H9 (cell line): ENCODE measurements around the gene LRMDA. TPM values are rescaled to one million over a fixed set of nuclear protein-coding genes. Genes with fewer than 3 reads are reported as not detected.

ENCODE experiments used
- DNase-seq: peaks from one replicate; pipeline ENCODE4 v3.0.0-alpha.2; 2017
- H2AFZ ChIP-seq: one replicate; pipeline ENCODE4 v1.6.1; 2013; ENCODE audit warnings: mild to moderate bottlenecking, low read length, control low read depth, moderate library complexity
- H2AK5ac ChIP-seq: 2 replicates; pipeline ENCODE4 v1.6.1; 2013; ENCODE audit warnings: low read length, control low read depth, mixed read lengths; ENCODE audit not compliant: insufficient read length
- H2BK120ac ChIP-seq: one replicate; pipeline ENCODE4 v1.6.1; 2013; ENCODE audit warnings: low read depth, mild to moderate bottlenecking, low read length, control low read depth, inconsistent platforms; ENCODE audit not compliant: poor library complexity, severe bottlenecking
- H2BK12ac ChIP-seq: 2 replicates; pipeline ENCODE4 v1.6.1; 2013; ENCODE audit warnings: low read length, control low read depth, mixed read lengths, low read depth; ENCODE audit not compliant: insufficient read length
- H2BK15ac ChIP-seq: 2 replicates; pipeline ENCODE4 v1.6.1; 2013; ENCODE audit warnings: low read depth, low read length, control low read depth
- H2BK20ac ChIP-seq: one replicate; pipeline ENCODE4 v1.6.1; 2013; ENCODE audit warnings: low read depth, mild to moderate bottlenecking, low read length, control low read depth, inconsistent platforms; ENCODE audit not compliant: poor library complexity, severe bottlenecking
- H2BK5ac ChIP-seq: 2 replicates; pipeline ENCODE4 v1.6.1; 2013; ENCODE audit warnings: low read length, control low read depth, mixed read lengths; ENCODE audit not compliant: insufficient read length
- H3K14ac ChIP-seq: 2 replicates; pipeline ENCODE4 v1.6.1; 2013; ENCODE audit warnings: low read length, control low read depth; ENCODE audit not compliant: insufficient read depth
- H3K18ac ChIP-seq: 2 replicates; pipeline ENCODE4 v1.6.1; 2013; ENCODE audit warnings: low read depth, mild to moderate bottlenecking, mixed read lengths, low read length, control low read depth; ENCODE audit not compliant: insufficient read length
- H3K23ac ChIP-seq: 2 replicates; pipeline ENCODE4 v1.6.1; 2013; ENCODE audit warnings: low read length, control low read depth, mixed read lengths, low read depth; ENCODE audit not compliant: insufficient read length
- H3K23me2 ChIP-seq: 2 replicates; pipeline ENCODE4 v1.6.1; 2013; ENCODE audit warnings: low read depth, mild to moderate bottlenecking, mixed read lengths, low read length, control low read depth; ENCODE audit not compliant: insufficient read length, poor library complexity, severe bottlenecking
- H3K27ac ChIP-seq: 2 replicates; pipeline ENCODE4 v1.5.1; 2013; ENCODE audit warnings: low read length, control low read depth, mixed read lengths, low read depth; ENCODE audit not compliant: insufficient read length
- H3K27me3 ChIP-seq: 2 replicates; pipeline ENCODE4 v1.6.1; 2013; ENCODE audit warnings: low read length, control low read depth, inconsistent platforms; ENCODE audit not compliant: insufficient read depth
- H3K4ac ChIP-seq: 2 replicates; pipeline ENCODE4 v1.6.1; 2013; ENCODE audit warnings: low read depth, mild to moderate bottlenecking, control low read depth, inconsistent platforms, low read length, moderate library complexity
- H3K4me1 ChIP-seq: 2 replicates; pipeline ENCODE4 v1.6.1; 2013; ENCODE audit warnings: low read length, control low read depth, inconsistent platforms; ENCODE audit not compliant: insufficient read depth
- H3K4me2 ChIP-seq: 2 replicates; pipeline ENCODE4 v1.6.1; 2013; ENCODE audit warnings: low read length, control low read depth, mixed read lengths; ENCODE audit not compliant: insufficient read length, insufficient read depth
- H3K56ac ChIP-seq: 2 replicates; pipeline ENCODE4 v1.6.1; 2013; ENCODE audit warnings: low read depth, mild to moderate bottlenecking, mixed read lengths, low read length, control low read depth; ENCODE audit not compliant: insufficient read length
- H3K79me1 ChIP-seq: 2 replicates; pipeline ENCODE4 v1.6.1; 2013; ENCODE audit warnings: low read depth, mild to moderate bottlenecking, moderate library complexity, low read length, control low read depth, inconsistent platforms; ENCODE audit not compliant: insufficient read depth, poor library complexity, severe bottlenecking
- H3K79me2 ChIP-seq: 2 replicates; pipeline ENCODE4 v1.6.1; 2013; ENCODE audit warnings: low read length, control low read depth, inconsistent platforms; ENCODE audit not compliant: insufficient read depth
- H3K9ac ChIP-seq: 2 replicates; pipeline ENCODE4 v1.6.1; 2013; ENCODE audit warnings: low read length, control low read depth, mixed read lengths; ENCODE audit not compliant: insufficient read length; ENCODE audit errors: extremely low read depth
- H3K9me3 ChIP-seq: one replicate; pipeline ENCODE4 v1.6.1; 2013; ENCODE audit warnings: low read depth, low read length, inconsistent platforms; ENCODE audit not compliant: control insufficient read depth
- H3T11ph ChIP-seq: one replicate; pipeline ENCODE4 v1.6.1; 2013; ENCODE audit warnings: mild to moderate bottlenecking, low read length, control low read depth, inconsistent platforms
- H4K20me1 ChIP-seq: one replicate; pipeline ENCODE4 v1.6.1; 2013; ENCODE audit not compliant: control insufficient read depth, insufficient read length, insufficient read depth
- H4K5ac ChIP-seq: 2 replicates; pipeline ENCODE4 v1.6.1; 2013; ENCODE audit warnings: low read depth, mild to moderate bottlenecking, mixed read lengths, low read length, control low read depth; ENCODE audit not compliant: insufficient read length
- H4K8ac ChIP-seq: replicated peaks from 2 replicates; pipeline ENCODE4 v1.6.1; 2013; ENCODE audit warnings: low read length, control low read depth, mixed read lengths, low read depth; ENCODE audit not compliant: insufficient read length
- H4K91ac ChIP-seq: 2 replicates; pipeline ENCODE4 v1.6.1; 2013; ENCODE audit warnings: low read depth, mild to moderate bottlenecking, moderate library complexity, mixed read lengths, low read length, control low read depth; ENCODE audit not compliant: insufficient read length
- H3K27ac Mint-ChIP-seq, 3 experiments: 2 replicates in 2 of 3; 3 replicates in 1 of 3; pipeline ENCODE4 v1.8.0; 2020 to 2021; ENCODE audit warnings: mixed read lengths in 3 of 3, mild to moderate bottlenecking in 1 of 3, moderate library complexity in 1 of 3
- H3K27me3 Mint-ChIP-seq: 2 replicates; pipeline ENCODE4 v1.8.0; 2021; ENCODE audit warnings: low read depth, mild to moderate bottlenecking, moderate library complexity, mixed read lengths
- H3K36me3 Mint-ChIP-seq, 3 experiments: 2 replicates in 2 of 3; 3 replicates in 1 of 3; pipeline ENCODE4 v1.8.0; 2020 to 2021; ENCODE audit warnings: low read depth in 3 of 3, mixed read lengths in 3 of 3; ENCODE audit not compliant: insufficient read depth in 1 of 3
- H3K4me1 Mint-ChIP-seq, 2 experiments: 2 replicates each; pipeline ENCODE4 v1.8.0; 2020; ENCODE audit warnings: mixed read lengths in 2 of 2
- H3K4me3 Mint-ChIP-seq, 2 experiments: 2 replicates in 1 of 2; 3 replicates in 1 of 2; pipeline ENCODE4 v1.8.0; 2020 to 2021; ENCODE audit warnings: mild to moderate bottlenecking in 2 of 2, mixed read lengths in 2 of 2, moderate library complexity in 1 of 2
- H3K9me3 Mint-ChIP-seq, 2 experiments: 2 replicates in 1 of 2; 3 replicates in 1 of 2; pipeline ENCODE4 v1.8.0; 2020; ENCODE audit warnings: mild to moderate bottlenecking in 2 of 2, mixed read lengths in 2 of 2, moderate library complexity in 1 of 2
- CTCF ChIP-seq: fragments of 200-600 bp; sonication (generic); conservative IDR thresholded peaks from 3 replicates; pipeline ENCODE4 v1.8.0; 2021; ENCODE audit warnings: antibody characterized with exemption, mild to moderate bottlenecking
- WGBS: extraction: QIAGEN DNeasy Blood & Tissue Kit; methylation state at CpG from one replicate; pipeline ENCODE4 v1.1.7; 2013; ENCODE audit warnings: missing lambda C conversion rate, low lambda C conversion rate, mixed read lengths; ENCODE audit not compliant: insufficient read length; ENCODE audit errors: extremely low coverage; 5-methylcytosine and 5-hydroxymethylcytosine counted together
- total RNA-seq: library from RNA; stranded (reverse); gene quantifications from 2 replicates; pipeline ENCODE4 v1.2.1, GENCODE V29; 2021

LRMDA gene
- total RNA-seq, 1 experiment from 2014 or later = 1.8 TPM

DNA sequence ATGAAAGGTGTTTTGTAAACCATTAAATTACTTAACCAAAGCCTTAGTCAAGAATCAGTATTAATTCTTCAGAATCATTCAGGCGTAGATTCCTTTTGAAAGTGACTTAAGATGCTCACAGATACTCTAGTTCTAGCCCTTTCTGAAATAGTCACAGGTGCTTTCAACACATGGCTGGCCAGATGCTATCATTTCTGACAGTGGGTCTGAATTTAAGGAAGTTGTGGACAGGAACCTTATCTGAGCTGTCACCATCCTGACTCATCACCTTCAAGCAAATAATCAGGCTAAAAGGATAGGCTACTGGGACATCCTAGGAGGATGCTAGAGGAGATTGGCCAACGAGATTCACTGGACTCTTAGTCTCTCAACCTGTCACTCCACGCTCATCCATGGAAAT lies 501.5 kb downstream of the LRMDA start:
- H4K91ac ChIP-seq = no peak overlapping the region
- H3K56ac ChIP-seq = no peak overlapping the region
- Mint-ChIP-seq H3K27me3 (peaks cover 4% of the 10 kb centered on the region), H3K27ac (no peak overlapping the region), H3K4me1 (peaks cover 2 to 5% of the 10 kb centered on the region in 2 experiments; a peak in 3 of 4 replicates), H3K4me3 (no peak overlapping the region), H3K9me3 (no peaks in the 10 kb centered on the region), H3K36me3 (no peaks in the 10 kb centered on the region)
- no peak overlapping the region for H2BK120ac ChIP-seq
- no peaks in the 10 kb centered on the region for H3K27me3 ChIP-seq
- no peak overlapping the region for H2BK15ac ChIP-seq
- H3K27ac ChIP-seq = no peak overlapping the region
- no peak overlapping the region for H4K8ac ChIP-seq
- no peak overlapping the region for H2BK20ac ChIP-seq
- H3K9me3 ChIP-seq = no peaks in the 10 kb centered on the region
- no peak for DNase-seq
- no peak overlapping the region for H2BK12ac ChIP-seq
- no peaks in the 10 kb centered on the region for H3K79me1 ChIP-seq
- no peak overlapping the region for H4K5ac ChIP-seq
- no peak overlapping the region for H3K18ac ChIP-seq
- no peak overlapping the region for H2AFZ ChIP-seq
- WGBS = no CpG with 5 or more reads among the region's 3 CpGs
- H4K20me1 ChIP-seq = no peaks in the 10 kb centered on the region
- H3K14ac ChIP-seq = no peak overlapping the region
- H2BK5ac ChIP-seq = no peak overlapping the region
- H3K9ac ChIP-seq = no peak overlapping the region
- no peak overlapping the region for H3K4me2 ChIP-seq
- no peak overlapping the region for H2AK5ac ChIP-seq
- TF ChIP-seq CTCF = no peak
- no peaks in the 10 kb centered on the region for H3K23me2 ChIP-seq
- no peak overlapping the region for H3T11ph ChIP-seq
- no peaks in the 10 kb centered on the region; the same call in 1 of the 2 replicates for H3K4me1 ChIP-seq
- H3K23ac ChIP-seq = no peak overlapping the region
- no peak overlapping the region for H3K4ac ChIP-seq
- 0 out of 2 replicates have a peak, but pooled peaks cover 2% of the 10 kb centered on the region for H3K79me2 ChIP-seq
